ENCODE data around the gene SORBS2. TPM values are rescaled to one million over a fixed set of nuclear protein-coding genes. Genes with fewer than 3 reads are reported as not detected.

Gene SORBS2
- total RNA-seq, 1 experiment from 2014 or later: 8.4 TPM

DNA sequence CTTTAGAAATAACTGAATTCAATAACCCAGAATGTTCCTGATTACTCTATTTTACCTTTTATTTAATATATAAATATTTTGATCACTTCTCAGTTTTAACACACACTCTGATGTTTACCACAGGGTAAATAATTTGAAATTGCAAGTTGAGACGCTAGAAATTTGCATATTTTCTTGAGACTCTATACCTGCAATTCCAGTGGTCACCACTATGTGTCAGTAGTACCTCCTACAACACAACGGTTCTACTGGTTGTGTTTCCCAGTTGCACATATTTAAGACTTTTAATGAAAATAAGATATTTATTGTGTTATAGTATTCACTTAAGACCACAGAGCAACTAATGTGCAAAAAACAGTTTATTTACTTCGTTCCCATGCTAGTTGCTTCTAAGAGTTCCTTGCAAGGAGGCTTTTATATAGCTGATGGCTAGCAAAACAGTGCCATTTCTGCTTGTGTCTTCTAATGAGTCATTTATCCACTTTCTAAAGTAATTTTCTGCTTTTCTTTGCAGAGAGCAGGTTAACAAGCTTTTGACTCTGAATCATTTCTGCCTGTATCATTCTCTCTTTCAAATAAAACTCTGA lies 177.8 kb downstream of the SORBS2 start:
- no TSS peak for BruUV-seq (replicated peaks)
- Histone ChIP-seq H3K27me3 (ENCODE audit: control insufficient read depth, insufficient read depth, low read length) (no peaks in the 10 kb centered on the region), H3K9me3 (ENCODE audit: control insufficient read depth, insufficient read depth, low read depth, low read length) (no peaks in the 10 kb centered on the region), H3K36me3 (ENCODE audit: control insufficient read depth, insufficient read depth, low read length) (no peaks in the 10 kb centered on the region; the same call in 1 of the 2 replicates), H3K4me1 (ENCODE audit: control insufficient read depth, insufficient read depth, low read length) (no peaks in the 10 kb centered on the region), H3K27ac (ENCODE audit: low read length) (no peak overlapping the region), H3K4me3 (ENCODE audit: low read depth in 2 of 2, low read length in 2 of 2) (no peak overlapping the region)
- POLR2A ChIA-PET: no interaction called here
- DNase-seq (ENCODE audit: low read depth, low spot score) (no peak), ATAC-seq (no peak)
- CTCF ChIA-PET: interaction anchor here (0.6 to 0.7 kb wide), 2 partner anchors 371 to 404 kb away, joined by 3 read pairs; no protein-coding TSS in a partner anchor
- in situ Hi-C loops (cut with HindIII; ENCODE audit: low pct_unique_long_range_greater_than_20kb, low sequenced_read_pairs): no loop called here
- TF ChIP-seq CTCF (IDR thresholded peaks at IDR 0.05) (peak; percentile 56; the same call in 1 of the 2 replicates), SIN3A (IDR thresholded peaks at IDR 0.05; ENCODE audit: borderline replicate concordance, insufficient read depth, low read depth, low read length) (no peak)
- intact Hi-C loops (cut with micrococcal nuclease; ENCODE audit: unreplicated experiment): no loop called here

DNA sequence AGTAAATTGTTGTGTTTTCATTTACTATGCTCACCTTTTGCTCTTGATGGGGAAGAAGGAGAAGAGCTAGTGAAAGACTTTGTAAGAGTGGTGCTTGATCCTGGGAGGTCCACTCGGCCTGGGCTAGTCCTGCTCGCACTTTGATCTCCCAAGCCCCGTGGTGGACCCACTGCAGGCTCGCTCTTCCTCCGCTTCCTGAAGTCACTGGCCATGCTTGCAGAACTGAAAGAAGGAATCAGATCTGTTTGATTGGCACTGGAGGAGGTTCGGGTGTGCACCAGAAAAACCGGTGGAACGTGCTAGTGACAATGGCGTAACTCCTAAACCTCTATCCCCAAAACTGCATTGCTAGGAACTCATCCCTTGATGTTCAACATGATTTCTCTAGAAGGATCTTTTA lies 185.2 kb downstream of the SORBS2 start:
- in situ Hi-C loops (cut with HindIII; ENCODE audit: low pct_unique_long_range_greater_than_20kb, low sequenced_read_pairs) (no loop called here), intact Hi-C loops (cut with micrococcal nuclease; ENCODE audit: unreplicated experiment) (no loop called here)
- Histone ChIP-seq H3K4me1 (ENCODE audit: control insufficient read depth, insufficient read depth, low read length) (no peaks in the 10 kb centered on the region), H3K27me3 (ENCODE audit: control insufficient read depth, insufficient read depth, low read length) (no peaks in the 10 kb centered on the region; the same call in 1 of the 2 replicates), H3K9me3 (ENCODE audit: control insufficient read depth, insufficient read depth, low read depth, low read length) (no peaks in the 10 kb centered on the region), H3K36me3 (ENCODE audit: control insufficient read depth, insufficient read depth, low read length) (no peaks in the 10 kb centered on the region), H3K27ac (ENCODE audit: low read length) (no peak overlapping the region), H3K4me3 (ENCODE audit: low read depth in 2 of 2, low read length in 2 of 2) (no peak overlapping the region)
- TF ChIP-seq TCF7L2 (IDR thresholded peaks at IDR 0.05; ENCODE audit: low read depth, low read length) (no peak), SIN3A (IDR thresholded peaks at IDR 0.05; ENCODE audit: borderline replicate concordance, insufficient read depth, low read depth, low read length) (no peak), REST (IDR thresholded peaks at IDR 0.05; ENCODE audit: insufficient read depth in 1 of 2, low read depth in 2 of 2, low read length in 1 of 2) (no peak), CTCF (IDR thresholded peaks at IDR 0.05) (no peak), POLR2AphosphoS5 (IDR thresholded peaks at IDR 0.05; ENCODE audit: low read depth, low read length) (no peak)
- DNase-seq (ENCODE audit: low read depth, low spot score): no peak
- no peak for ATAC-seq
- POLR2A ChIA-PET: no interaction called here
- BruUV-seq (replicated peaks): no TSS peak
- CTCF ChIA-PET: no interaction called here
